ENCODE measurements around the gene LRP8.

Gene LRP8

GRCh38 chr1:53307037-53307436 lies 20.8 kb downstream of the LRP8 start:
- in situ Hi-C loops (cut with MboI; ENCODE audit: low sequenced_read_pairs) = no loop called here

- in situ Hi-C loops (cut with MboI; ENCODE audit: low sequenced_read_pairs) = no loop called here
These were observed 21.7 kb downstream of the LRP8 start for GRCh38 chr1:53306168-53306567.

- in situ Hi-C loops (cut with MboI; ENCODE audit: low sequenced_read_pairs) = no loop called here
These were observed 22.2 kb downstream of the LRP8 start for GRCh38 chr1:53305650-53306049.

GRCh38 chr1:53304527-53304926 lies 23.3 kb downstream of the LRP8 start:
- in situ Hi-C loops (cut with MboI; ENCODE audit: low sequenced_read_pairs) = no loop called here

- in situ Hi-C loops (cut with MboI; ENCODE audit: low sequenced_read_pairs) = no loop called here
These were observed 23.9 kb downstream of the LRP8 start for GRCh38 chr1:53303726-53304515.

GRCh38 chr1:53303243-53303642 lies 24.6 kb downstream of the LRP8 start:
- in situ Hi-C loops (cut with MboI; ENCODE audit: low sequenced_read_pairs) = no loop called here

GRCh38 chr1:53299233-53299632 lies 28.6 kb downstream of the LRP8 start:
- in situ Hi-C loops (cut with MboI; ENCODE audit: low sequenced_read_pairs) = no loop called here

- in situ Hi-C loops (cut with MboI; ENCODE audit: low sequenced_read_pairs) = no loop called here
These were observed 29.7 kb downstream of the LRP8 start for GRCh38 chr1:53298045-53298637.

- in situ Hi-C loops (cut with MboI; ENCODE audit: low sequenced_read_pairs) = no loop called here
These were observed 30.7 kb downstream of the LRP8 start for GRCh38 chr1:53297195-53297594.

- in situ Hi-C loops (cut with MboI; ENCODE audit: low sequenced_read_pairs) = no loop called here
These were observed 31.6 kb downstream of the LRP8 start for GRCh38 chr1:53296117-53296749.

- in situ Hi-C loops (cut with MboI; ENCODE audit: low sequenced_read_pairs) = no loop called here
These were observed 32.1 kb downstream of the LRP8 start for GRCh38 chr1:53295726-53296116.

GRCh38 chr1:53295295-53295694 lies 32.6 kb downstream of the LRP8 start:
- in situ Hi-C loops (cut with MboI; ENCODE audit: low sequenced_read_pairs) = no loop called here

GRCh38 chr1:53294567-53294966 lies 33.3 kb downstream of the LRP8 start:
- in situ Hi-C loops (cut with MboI; ENCODE audit: low sequenced_read_pairs) = no loop called here

- in situ Hi-C loops (cut with MboI; ENCODE audit: low sequenced_read_pairs) = no loop called here
These were observed 33.8 kb downstream of the LRP8 start for GRCh38 chr1:53294061-53294460.

GRCh38 chr1:53293123-53293522 lies 34.7 kb downstream of the LRP8 start:
- in situ Hi-C loops (cut with MboI; ENCODE audit: low sequenced_read_pairs) = no loop called here

- in situ Hi-C loops (cut with MboI; ENCODE audit: low sequenced_read_pairs) = no loop called here
These were observed 35.2 kb downstream of the LRP8 start for GRCh38 chr1:53292690-53293089.

GRCh38 chr1:53291574-53291973 lies 36.3 kb downstream of the LRP8 start:
- in situ Hi-C loops (cut with MboI; ENCODE audit: low sequenced_read_pairs) = no loop called here

GRCh38 chr1:53288790-53289429 lies 39.0 kb downstream of the LRP8 start:
- in situ Hi-C loops (cut with MboI; ENCODE audit: low sequenced_read_pairs) = no loop called here

- in situ Hi-C loops (cut with MboI; ENCODE audit: low sequenced_read_pairs) = no loop called here
These were observed 39.7 kb downstream of the LRP8 start for GRCh38 chr1:53288002-53288789.

- in situ Hi-C loops (cut with MboI; ENCODE audit: low sequenced_read_pairs) = no loop called here
These were observed 40.9 kb downstream of the LRP8 start for GRCh38 chr1:53286955-53287354.
